H1 (cell line): ENCODE data around the gene CRTC2.

Experiments
- CEBPB ChIP-seq: IDR thresholded peaks from 2 replicates; pipeline ENCODE4 v1.6.1; 2012; ENCODE audit warnings: low read depth, low read length
- JUND ChIP-seq: IDR thresholded peaks from 2 replicates; pipeline ENCODE4 v1.6.1; 2011; ENCODE audit warnings: mild to moderate bottlenecking, improper control_type of control experiment, low read length
- POLR2AphosphoS5 ChIP-seq: IDR thresholded peaks from 2 replicates; pipeline ENCODE4 v1.6.1; 2011; ENCODE audit warnings: low read depth, low read length

- TF ChIP-seq JUND (no peak), POLR2AphosphoS5 (no peak), CEBPB (no peak)
These were observed 18.4 kb upstream of the CRTC2 start for GRCh38 chr1:153976819-153977249.
